Thyroid gland (tissue), 4 donors: Measurements from ENCODE around the gene DLX6. TPM values are rescaled to one million over a fixed set of nuclear protein-coding genes. Genes with fewer than 3 reads are reported as not detected.

ENCODE experiments used
- DNase-seq, 2 donors: peaks; one replicate each; pipeline ENCODE4 v3.0.0-alpha.2; 2019
- H3K27ac ChIP-seq, 3 donors: fragments of 200-600 bp; sonication (generic); 1 replicate in 2 of 3; 2 replicates in 1 of 3; pipeline ENCODE4 v1.5.1; 2016 to 2019; ENCODE audit warnings: mild to moderate bottlenecking in 1 of 3, moderate library complexity in 1 of 3
- H3K27me3 ChIP-seq: fragments of 200-600 bp; sonication (generic); one replicate; pipeline ENCODE4 v1.5.1; 2019
- H3K36me3 ChIP-seq, 2 donors: fragments of 200-600 bp; sonication (generic); one replicate each; pipeline ENCODE4 v1.5.1; 2016 to 2019
- H3K4me1 ChIP-seq, 2 donors: fragments of 200-600 bp; sonication (generic); one replicate each; pipeline ENCODE4 v1.5.1; 2017 to 2019
- H3K4me3 ChIP-seq, 3 donors: fragments of 200-600 bp; sonication (generic); replicated peaks in 1 of 3; 1 replicate in 2 of 3; 2 replicates in 1 of 3; pipeline ENCODE4 v1.5.1; 2016; ENCODE audit warnings: mild to moderate bottlenecking in 1 of 3
- H3K9me3 ChIP-seq: fragments of 200-600 bp; sonication (generic); one replicate; pipeline ENCODE4 v1.5.1; 2017
- CTCF ChIP-seq, 6 experiments: fragments of 200-600 bp in 3 of 6; fragments of 450-650 bp in 3 of 6; sonication (generic) in 3 of 6; IDR thresholded peaks; one replicate each; pipeline ENCODE4 v1.5.1; 2016 to 2019; ENCODE audit warnings: antibody characterized with exemption in 6 of 6, mild to moderate bottlenecking in 2 of 6, inconsistent platforms in 1 of 6, moderate library complexity in 1 of 6
- POLR2A ChIP-seq, 2 donors: fragments of 450-650 bp; IDR thresholded peaks; one replicate each; pipeline ENCODE4 v1.6.1; 2017; ENCODE audit warnings: antibody characterized with exemption in 2 of 2, mild to moderate bottlenecking in 2 of 2, moderate library complexity in 1 of 2
- WGBS, 2 donors: methylation state at CpG; one replicate each; pipeline ENCODE4 v1.1.5; 2017; 5-methylcytosine and 5-hydroxymethylcytosine counted together
- intact Hi-C: fragments of 100-400 bp; cut with DNase I; formaldehyde crosslinking; loops from one replicate; pipeline ENCODE4 v1.15.1; 2023
- total RNA-seq, 4 donors: library from RNA; depleted of rRNA; stranded (reverse); fragments of >200 nt; gene quantifications; one replicate each; pipeline ENCODE4 v1.2.3, GENCODE V29; 2016

Gene DLX6
- total RNA-seq, result under 1 TPM in 1 of 4 donors, not detected in 3; 0.81 TPM

- H3K27ac ChIP-seq, result no peak within 1 kb of the TSS
- peak within 1 kb of the TSS in 1 of 3 donors; percentile 17 for H3K4me3 ChIP-seq
- no peaks in the 10 kb centered on the region for H3K9me3 ChIP-seq
- peaks cover 15% of the 10 kb centered on the region in 2 donors for H3K4me1 ChIP-seq
- H3K36me3 ChIP-seq, result no peaks in the 10 kb centered on the region
- no peak for DNase-seq
- TF ChIP-seq CTCF (IDR thresholded peaks at IDR 0.05) (no peak), POLR2A (IDR thresholded peaks at IDR 0.05) (no peak)
- 2 to 4% methylated on average over 21 to 40 of the region's 44 CpGs for WGBS, 2 donors
- intact Hi-C loops, result no loop called here
- H3K27me3 ChIP-seq, result peaks cover 55% of the 10 kb centered on the region
Measured at GRCh38 chr7:97005183-97006054, at the start of gene DLX6. Gene DLX6, plus strand, starts transcription at chr7:97005553. Its CDS starts 425 bp downstream, at chr7:97005978.

- Histone ChIP-seq H3K9me3 (no peaks in the 10 kb centered on the region), H3K27ac (no peak overlapping the region), H3K4me3 (no peak overlapping the region), H3K36me3 (no peaks in the 10 kb centered on the region), H3K4me1 (no peaks in the 10 kb centered on the region), H3K27me3 (no peaks in the 10 kb centered on the region)
- DNase-seq, result no peak
- TF ChIP-seq POLR2A (IDR thresholded peaks at IDR 0.05) (no peak), CTCF (IDR thresholded peaks at IDR 0.05) (no peak)
- intact Hi-C loops, result no loop called here
Measured at GRCh38 chr7:96959135-96959534, 46.2 kb upstream of the DLX6 start.

GRCh38 chr7:96962221-96962885 is 43.0 kb upstream of the DLX6 start:
- Histone ChIP-seq H3K27me3 (no peaks in the 10 kb centered on the region), H3K27ac (no peak overlapping the region), H3K4me1 (no peaks in the 10 kb centered on the region), H3K9me3 (no peaks in the 10 kb centered on the region), H3K36me3 (no peaks in the 10 kb centered on the region), H3K4me3 (no peak overlapping the region)
- WGBS, 2 donors, result 77 to 87% methylated on average over 7 to 9 of the region's 9 CpGs
- intact Hi-C loops, result no loop called here
- TF ChIP-seq POLR2A (IDR thresholded peaks at IDR 0.05) (no peak), CTCF (IDR thresholded peaks at IDR 0.05) (no peak)
- DNase-seq, result no peak

- H3K27ac ChIP-seq, result no peak overlapping the region
- no peaks in the 10 kb centered on the region for H3K27me3 ChIP-seq
- WGBS, 2 donors, result 83 to 86% methylated on average over 2 of the region's 2 CpGs
Measured at GRCh38 chr7:96968981-96969380, 36.4 kb upstream of the DLX6 start.

More at GRCh38 chr7:96968981-96969380, 36.4 kb upstream of the DLX6 start:
- no peaks in the 10 kb centered on the region for H3K36me3 ChIP-seq
- no peaks in the 10 kb centered on the region for H3K9me3 ChIP-seq
- DNase-seq, result no peak
- no peaks in the 10 kb centered on the region for H3K4me1 ChIP-seq
- TF ChIP-seq POLR2A (IDR thresholded peaks at IDR 0.05), result no peak
- TF ChIP-seq CTCF (IDR thresholded peaks at IDR 0.05), result no peak
- H3K4me3 ChIP-seq, result no peak overlapping the region
- intact Hi-C loops, result no loop called here
